ENCODE results near the gene TRIM46. TPM values are rescaled to one million over a fixed set of nuclear protein-coding genes. Genes with fewer than 3 reads are reported as not detected.
"Not testable (repeated sequence)": the region's sequence is repeated elsewhere in the genome, so short reads cannot be mapped to it uniquely, and the experiment has no call there.

TRIM46 gene
- total and polyA plus RNA-seq, 2 experiments from 2014 or later: 8.1 to 15.4 TPM

DNA sequence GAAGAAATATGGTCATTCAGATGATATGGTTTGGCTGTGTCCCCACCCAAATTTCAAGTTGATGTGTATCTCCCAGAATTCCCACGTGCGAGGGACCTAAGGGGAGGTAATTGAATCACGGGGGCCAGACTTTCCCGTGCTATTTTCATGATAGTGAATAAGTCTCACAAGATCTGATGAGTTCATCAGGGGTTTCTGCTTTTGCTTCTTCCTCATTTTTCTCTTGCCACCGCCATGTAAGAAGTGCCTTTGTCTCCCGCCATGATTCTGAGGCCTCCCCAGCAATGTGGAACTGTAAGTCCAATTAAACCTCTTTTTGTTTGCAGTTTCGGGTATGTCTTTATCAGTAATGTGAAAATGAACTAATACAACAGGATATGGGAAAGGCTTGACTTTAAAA lies 31.9 kb upstream of the TRIM46 start (continued):
- TF ChIP-seq CTCF (conservative IDR thresholded peaks at IDR 0.05; ENCODE audit: low read depth in 2 of 2) (no peak), JUNB (IDR thresholded peaks at IDR 0.05; ENCODE audit: unreplicated experiment) (no peak), NANOG (IDR thresholded peaks at IDR 0.05; ENCODE audit: borderline replicate concordance) (no peak), POLR2AphosphoS5 (IDR thresholded peaks at IDR 0.05; ENCODE audit: low read depth) (no peak), EZH2 (IDR thresholded peaks at IDR 0.05; ENCODE audit: low read depth, unreplicated experiment) (no peak)

DNA sequence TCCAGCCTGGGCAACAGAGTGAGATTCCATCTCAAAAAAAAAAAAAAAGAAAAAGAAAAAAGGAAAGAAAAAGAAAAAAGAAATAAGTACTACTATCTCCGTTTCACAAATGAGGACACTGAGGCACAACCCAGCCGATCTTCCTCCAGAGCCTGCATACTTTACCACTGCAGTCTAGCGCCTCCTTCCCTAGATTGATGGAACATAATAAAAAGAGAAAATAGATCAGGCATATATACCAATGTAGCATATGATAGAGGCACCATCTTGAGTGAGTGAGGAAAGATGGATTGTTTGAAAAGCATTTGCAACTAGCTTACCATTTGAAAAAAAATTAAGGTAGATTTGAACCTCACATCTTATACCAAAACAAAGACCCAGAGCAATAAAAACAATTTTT lies 28.2 kb upstream of the TRIM46 start:
- no peaks in the 10 kb centered on the region for H3K79me2 ChIP-seq (replicated peaks; ENCODE audit: insufficient read depth)
- no peak overlapping the region for H3K4me3 Mint-ChIP-seq
- H3K36me3 Mint-ChIP-seq (ENCODE audit: low read depth): no peaks in the 10 kb centered on the region

DNA sequence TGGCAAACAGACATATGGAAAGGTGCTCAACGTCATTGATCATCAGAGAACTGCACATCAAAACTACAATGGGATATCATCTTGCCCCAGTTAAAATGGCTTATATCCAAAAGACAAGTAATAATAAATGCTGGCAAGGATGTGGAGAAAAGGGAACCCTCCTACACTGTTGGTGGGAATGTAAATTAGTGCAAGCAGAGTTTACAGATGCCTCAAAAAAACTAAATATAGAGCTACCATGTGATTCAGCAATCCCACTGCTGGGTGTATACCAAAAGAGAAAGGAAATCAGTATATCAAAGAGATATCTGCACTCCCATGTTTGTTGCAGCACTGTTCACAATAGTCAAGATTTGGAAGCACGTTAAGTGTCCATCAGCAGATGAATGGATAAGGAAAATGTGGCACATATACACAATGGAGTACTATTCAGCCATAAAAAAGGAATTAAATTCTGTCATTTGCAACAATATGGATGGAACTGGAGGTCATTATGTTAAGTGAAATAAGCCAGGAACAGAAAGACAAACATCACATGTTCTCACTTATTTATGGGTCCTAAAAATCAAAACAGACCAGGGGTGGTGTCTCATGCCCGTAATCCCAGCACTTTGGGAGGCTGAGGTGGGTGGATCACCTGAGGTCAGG lies 17.5 kb upstream of the TRIM46 start:
- not testable (repeated sequence) for H3K79me2 ChIP-seq (replicated peaks; ENCODE audit: insufficient read depth); H3K4me1 Mint-ChIP-seq; H3K36me3 ChIP-seq (ENCODE audit: insufficient read depth); H3K4me3 ChIP-seq; H2AFZ ChIP-seq; H3F3A ChIP-seq (replicated peaks; ENCODE audit: low read depth); H3K27me3 ChIP-seq (ENCODE audit: insufficient read depth); H3K4me3 Mint-ChIP-seq; H4K20me1 ChIP-seq (replicated peaks; ENCODE audit: insufficient read depth); H3K9me3 Mint-ChIP-seq; H3K27ac ChIP-seq (ENCODE audit: low read depth); DNase-seq (ENCODE audit: low spot score); H3K27me3 Mint-ChIP-seq (ENCODE audit: insufficient read depth, low read depth, poor library complexity); H3K36me3 Mint-ChIP-seq (ENCODE audit: low read depth); H3K9me2 ChIP-seq (ENCODE audit: insufficient read depth); ATAC-seq; H3K27ac Mint-ChIP-seq; H3K4me2 ChIP-seq; H3K4me1 ChIP-seq (ENCODE audit: insufficient read depth)

More for the DNA sequence above, 28.2 kb upstream of the TRIM46 start:
- H3K27me3 Mint-ChIP-seq (ENCODE audit: insufficient read depth, low read depth, poor library complexity): peaks cover 5% of the 10 kb centered on the region
- no peaks in the 10 kb centered on the region; the same call in 2 of the 3 replicates for H3K4me1 Mint-ChIP-seq
- no peaks in the 10 kb centered on the region for H3K9me3 Mint-ChIP-seq
- H3K4me1 ChIP-seq (ENCODE audit: insufficient read depth): no peaks in the 10 kb centered on the region
- H3K27ac ChIP-seq (ENCODE audit: low read depth): no peak overlapping the region
- no peak overlapping the region for H3K4me3 ChIP-seq
- H4K20me1 ChIP-seq (replicated peaks; ENCODE audit: insufficient read depth): no peaks in the 10 kb centered on the region
- H3K27ac Mint-ChIP-seq: no peak overlapping the region
- no peak overlapping the region for H2AFZ ChIP-seq
- 0 out of 2 replicates have a peak, but pooled peaks cover 3% of the 10 kb centered on the region for H3F3A ChIP-seq (replicated peaks; ENCODE audit: low read depth)
- H3K36me3 ChIP-seq (ENCODE audit: insufficient read depth): no peaks in the 10 kb centered on the region
- peaks cover 5% of the 10 kb centered on the region for H3K27me3 ChIP-seq (ENCODE audit: insufficient read depth)
- DNase-seq (ENCODE audit: low spot score) (peak; percentile 25), ATAC-seq (no peak)
- H3K9me2 ChIP-seq (ENCODE audit: insufficient read depth): no peaks in the 10 kb centered on the region
- TF ChIP-seq CTCF (conservative IDR thresholded peaks at IDR 0.05; ENCODE audit: low read depth in 2 of 2) (peak; percentile 38 to 45; a peak in 3 of 4 replicates), POLR2AphosphoS5 (IDR thresholded peaks at IDR 0.05; ENCODE audit: low read depth) (no peak)
- no peak overlapping the region for H3K4me2 ChIP-seq

Data from GM23338 (cell line).